Progenitor cell of endocrine pancreas (in vitro differentiated cells): Measurements from ENCODE around the gene COG2. TPM values are rescaled to one million over a fixed set of nuclear protein-coding genes. Genes with fewer than 3 reads are reported as not detected.
"Not testable (repeated sequence)": the region's sequence is repeated elsewhere in the genome, so short reads cannot be mapped to it uniquely, and the experiment has no call there.

Experiments used
- DNase-seq: peaks from one replicate; pipeline ENCODE4 v3.0.0; 2021; ENCODE audit warnings: low spot score; ENCODE audit not compliant: unreplicated experiment
- H3K27ac Mint-ChIP-seq: 2 replicates; pipeline ENCODE4 v1.8.0; 2021; ENCODE audit warnings: mild to moderate bottlenecking, moderate library complexity, mixed read lengths
- H3K27me3 Mint-ChIP-seq: 2 replicates; pipeline ENCODE4 v1.8.0; 2021; ENCODE audit warnings: mixed read lengths
- H3K36me3 Mint-ChIP-seq: 2 replicates; pipeline ENCODE4 v1.8.0; 2022; ENCODE audit warnings: mixed read lengths; ENCODE audit not compliant: insufficient read depth
- H3K4me1 Mint-ChIP-seq: 2 replicates; pipeline ENCODE4 v1.8.0; 2021; ENCODE audit warnings: low read depth, mixed read lengths
- H3K4me3 Mint-ChIP-seq: 2 replicates; pipeline ENCODE4 v1.8.0; 2021; ENCODE audit warnings: low read depth, mild to moderate bottlenecking, moderate library complexity, mixed read lengths
- H3K9me3 Mint-ChIP-seq: 2 replicates; pipeline ENCODE4 v1.8.0; 2021; ENCODE audit warnings: low read depth, mixed read lengths
- CTCF ChIP-seq: fragments of 200-600 bp; sonication (generic); IDR thresholded peaks from one replicate; pipeline ENCODE4 v1.5.0; 2021; ENCODE audit warnings: antibody characterized with exemption, mild to moderate bottlenecking; ENCODE audit not compliant: unreplicated experiment
- total RNA-seq: library from RNA; stranded (reverse); gene quantifications from 2 replicates; pipeline ENCODE4 v1.2.1, GENCODE V29; 2021

The COG2 gene
- total RNA-seq, 1 donor from 2014 or later, result 45.2 TPM

GRCh38 chr1:230650300-230650699 is 8.0 kb downstream of the COG2 start:
- no peak for DNase-seq
- H3K27ac Mint-ChIP-seq, result peak overlapping the region; percentile 6
- H3K4me1 Mint-ChIP-seq, result peaks cover 25% of the 10 kb centered on the region
- no peak for TF ChIP-seq CTCF
- H3K9me3 Mint-ChIP-seq, result peaks cover 34% of the 10 kb centered on the region
- H3K36me3 Mint-ChIP-seq, result peaks cover 44% of the 10 kb centered on the region
- no peaks in the 10 kb centered on the region for H3K27me3 Mint-ChIP-seq
- H3K4me3 Mint-ChIP-seq, result no peak overlapping the region

GRCh38 chr1:230651235-230651634 is 9.0 kb downstream of the COG2 start:
- Mint-ChIP-seq H3K27me3 (no peaks in the 10 kb centered on the region), H3K27ac (peak overlapping the region; percentile 63), H3K4me1 (peaks cover 26% of the 10 kb centered on the region), H3K36me3 (peaks cover 51% of the 10 kb centered on the region), H3K9me3 (peaks cover 41% of the 10 kb centered on the region), H3K4me3 (no peak overlapping the region)
- DNase-seq, result no peak
- TF ChIP-seq CTCF, result no peak

GRCh38 chr1:230656719-230657118 is 14.4 kb downstream of the COG2 start:
- Mint-ChIP-seq H3K9me3 (peaks cover 35% of the 10 kb centered on the region), H3K27ac (peak overlapping the region; percentile 66), H3K36me3 (peaks cover 45% of the 10 kb centered on the region), H3K4me1 (peaks cover 26% of the 10 kb centered on the region)
- DNase-seq, H3K27me3 Mint-ChIP-seq, H3K4me3 Mint-ChIP-seq: not testable (repeated sequence)

- Mint-ChIP-seq H3K36me3 (peaks cover 39% of the 10 kb centered on the region), H3K4me1 (peaks cover 26% of the 10 kb centered on the region), H3K9me3 (peaks cover 26% of the 10 kb centered on the region), H3K27ac (peak overlapping the region; percentile 84)
- not testable (repeated sequence) for H3K27me3 Mint-ChIP-seq, DNase-seq, H3K4me3 Mint-ChIP-seq
Measured at GRCh38 chr1:230658103-230658502, 15.8 kb downstream of the COG2 start.

- TF ChIP-seq CTCF, result no peak
- peaks cover 26% of the 10 kb centered on the region for H3K9me3 Mint-ChIP-seq
- H3K4me3 Mint-ChIP-seq, result no peak overlapping the region
- DNase-seq, result no peak
- H3K36me3 Mint-ChIP-seq, result peaks cover 36% of the 10 kb centered on the region
- peaks cover 26% of the 10 kb centered on the region for H3K4me1 Mint-ChIP-seq
- H3K27ac Mint-ChIP-seq, result no peak overlapping the region
- no peaks in the 10 kb centered on the region for H3K27me3 Mint-ChIP-seq
Measured at GRCh38 chr1:230658691-230659090, 16.4 kb downstream of the COG2 start.

- TF ChIP-seq CTCF, result no peak
- Mint-ChIP-seq H3K27ac (peak overlapping the region; percentile 30), H3K4me1 (peaks cover 14% of the 10 kb centered on the region), H3K27me3 (no peaks in the 10 kb centered on the region), H3K36me3 (peaks cover 29% of the 10 kb centered on the region), H3K9me3 (peaks cover 4% of the 10 kb centered on the region), H3K4me3 (no peak overlapping the region)
- DNase-seq, result no peak
Measured at GRCh38 chr1:230661976-230662375, 19.7 kb downstream of the COG2 start.
